Measurements from ENCODE around the gene PPM1L. TPM values are rescaled to one million over a fixed set of nuclear protein-coding genes. Genes with fewer than 3 reads are reported as not detected.

PPM1L gene
- total and polyA plus RNA-seq, 2 of the 13 experiments (the other 11 are each of a cell fraction or from before 2014, with no cell fraction given), result 0.22 to 1.4 TPM

GRCh38 chr3:160999274-160999673 lies 243.2 kb downstream of the PPM1L start:
- no peak for DNase-seq (ENCODE audit: low spot score)
- 75% methylated on average over 5 of the region's 5 CpGs for WGBS (ENCODE audit: low lambda C conversion rate)
- H3K9ac ChIP-seq (ENCODE audit: insufficient read depth, low read depth, low read length), result no peak overlapping the region
- BruUV-seq (replicated peaks), result no TSS peak
- intact Hi-C loops (cut with micrococcal nuclease; ENCODE audit: unreplicated experiment), result no loop called here
- H3K27me3 ChIP-seq (ENCODE audit: control insufficient read depth in 1 of 2, insufficient read depth in 2 of 2, low read length in 2 of 2), result no peaks in the 10 kb centered on the region
- TF ChIP-seq E2F2 (CRISPR knock-in tag; IDR thresholded peaks at IDR 0.05; ENCODE audit: borderline replicate concordance) (no peak), NR3C1 (CRISPR knock-in tag; IDR thresholded peaks at IDR 0.05) (no peak), TGIF2 (CRISPR knock-in tag; IDR thresholded peaks at IDR 0.05) (no peak), JUND (CRISPR knock-in tag; IDR thresholded peaks at IDR 0.05) (no peak), JUN (CRISPR knock-in tag; IDR thresholded peaks at IDR 0.05) (no peak), ZNF629 (CRISPR knock-in tag; conservative IDR thresholded peaks at IDR 0.05) (no peak), NR2F2 (IDR thresholded peaks at IDR 0.05; ENCODE audit: borderline replicate concordance, low read depth) (no peak), NFE2 (CRISPR knock-in tag; IDR thresholded peaks at IDR 0.05) (no peak), AGO1 (IDR thresholded peaks at IDR 0.05; ENCODE audit: low read depth, low read length, poor library complexity, severe bottlenecking) (no peak), ZNF7 (CRISPR knock-in tag; IDR thresholded peaks at IDR 0.05) (no peak), ZNF260 (CRISPR knock-in tag; IDR thresholded peaks at IDR 0.05; ENCODE audit: borderline replicate concordance, low read depth) (no peak), FOXA1 (IDR thresholded peaks at IDR 0.05) (no peak), FOXA1 (CRISPR knock-in tag; IDR thresholded peaks at IDR 0.05) (no peak), ZNF776 (CRISPR knock-in tag; IDR thresholded peaks at IDR 0.05) (no peak), SUZ12 (IDR thresholded peaks at IDR 0.05; ENCODE audit: low read depth, low read length) (no peak), HOXA7 (CRISPR knock-in tag; IDR thresholded peaks at IDR 0.05) (no peak), ZMYM2 (CRISPR knock-in tag; IDR thresholded peaks at IDR 0.05) (no peak), HBP1 (CRISPR knock-in tag; IDR thresholded peaks at IDR 0.05; ENCODE audit: low read depth) (no peak)
- no peak for ATAC-seq
- no peak overlapping the region for H3K4me2 ChIP-seq (ENCODE audit: low read depth, low read length)
- no peaks in the 10 kb centered on the region for H3K79me2 ChIP-seq (ENCODE audit: insufficient read depth, low read length)
- no peaks in the 10 kb centered on the region for H3K4me1 ChIP-seq (ENCODE audit: insufficient read depth, low read length)
- H3K4me3 ChIP-seq (replicated peaks in 1 of 3; ENCODE audit: insufficient read depth in 1 of 3, low read depth in 2 of 3, low read length in 3 of 3), result no peak overlapping the region
- ChIA-PET POLR2A (no interaction called here), CTCF (ENCODE audit: low intra/inter-chr PET ratio, low total read pairs) (no interaction called here)
- no peaks in the 10 kb centered on the region for H3K9me3 ChIP-seq (ENCODE audit: low read length)
- no peaks in the 10 kb centered on the region for H3K36me3 ChIP-seq (replicated peaks in 1 of 2; ENCODE audit: control insufficient read depth in 1 of 2, insufficient read depth in 2 of 2, low read length in 2 of 2)
- in situ Hi-C loops (cut with HindIII; ENCODE audit: extremely low pct_ligation_motif_present, low pct_unique_long_range_greater_than_20kb), result no loop called here
- no peak overlapping the region for H3K27ac ChIP-seq (ENCODE audit: extremely low read length, insufficient read depth, low read length)
- no peaks in the 10 kb centered on the region for H4K20me1 ChIP-seq (ENCODE audit: insufficient read depth, low read length)
- FAIRE-seq, result no peak
- H2AFZ ChIP-seq (ENCODE audit: low read length), result no peak overlapping the region

Data from HepG2 (cell line).